ENCODE data around the gene KIFAP3.

GRCh38 chr1:169896013-169896412, 178.5 kb downstream of the KIFAP3 start:
- TF ChIP-seq YY1 (IDR thresholded peaks at IDR 0.05; ENCODE audit: low read depth) (no peak), CEBPB (IDR thresholded peaks at IDR 0.05) (no peak), TAF1 (IDR thresholded peaks at IDR 0.05; ENCODE audit: low read depth) (no peak), EGR1 (IDR thresholded peaks at IDR 0.05) (no peak), MAX (IDR thresholded peaks at IDR 0.05) (no peak), TEAD4 (IDR thresholded peaks at IDR 0.05) (no peak), FOXM1 (IDR thresholded peaks at IDR 0.05; ENCODE audit: borderline replicate concordance, low read depth) (no peak), CREB1 (IDR thresholded peaks at IDR 0.05; ENCODE audit: low read depth) (no peak)

Data from Ishikawa (cell line).